ENCODE measurements around the gene LIMK1.

GRCh38 chr7:74092321-74092963 is 8.8 kb downstream of the LIMK1 start:
- TF ChIP-seq POLR2A (IDR thresholded peaks at IDR 0.05; ENCODE audit: insufficient read depth in 1 of 2, low read depth in 2 of 2, low read length in 2 of 2), result no peak
- no peak for TF ChIP-seq CEBPB (IDR thresholded peaks at IDR 0.05; ENCODE audit: borderline replicate concordance, low read depth, low read length)
- no peak for TF ChIP-seq ZBTB7A (CRISPR knock-in tag; IDR thresholded peaks at IDR 0.05)
- no peak for TF ChIP-seq CTCF (CRISPR knock-in tag; IDR thresholded peaks at IDR 0.05)
- TF ChIP-seq ZFX (CRISPR knock-in tag; IDR thresholded peaks at IDR 0.05; ENCODE audit: low read depth), result no peak
- TF ChIP-seq GABPA (IDR thresholded peaks at IDR 0.05; ENCODE audit: low read depth, low read length), result no peak
- TF ChIP-seq GABPA (CRISPR knock-in tag; IDR thresholded peaks at IDR 0.05; ENCODE audit: low read depth), result no peak
- TF ChIP-seq ZNF556 (CRISPR knock-in tag; IDR thresholded peaks at IDR 0.05; ENCODE audit: borderline replicate concordance), result no peak
- no peak for TF ChIP-seq ATF3 (CRISPR knock-in tag; IDR thresholded peaks at IDR 0.05)
- no peak for TF ChIP-seq ZNF136 (CRISPR knock-in tag; IDR thresholded peaks at IDR 0.05; ENCODE audit: low read depth)
- no peak for TF ChIP-seq ARHGAP35 (CRISPR knock-in tag; IDR thresholded peaks at IDR 0.05; ENCODE audit: borderline replicate concordance)
- no peak for TF ChIP-seq SIN3A (IDR thresholded peaks at IDR 0.05; ENCODE audit: borderline replicate concordance, low read depth, low read length)
- TF ChIP-seq ELF3 (CRISPR knock-in tag; IDR thresholded peaks at IDR 0.05), result no peak

Data from HepG2 (cell line).